Sigmoid colon (tissue), 4 donors: Measurements from ENCODE around the gene MSANTD2.

Source experiments
- EP300 ChIP-seq, 4 donors: sonication (generic); formaldehyde crosslinking; IDR thresholded peaks; one replicate each; pipeline ENCODE4 v1.6.1; 2017; ENCODE audit warnings: antibody characterized with exemption in 4 of 4
- POLR2A ChIP-seq, 2 donors: fragments of 450-650 bp; IDR thresholded peaks; one replicate each; pipeline ENCODE4 v1.6.1; 2016; ENCODE audit warnings: antibody characterized with exemption in 2 of 2, mild to moderate bottlenecking in 2 of 2, moderate library complexity in 2 of 2
- POLR2AphosphoS5 ChIP-seq, 4 donors: sonication (generic); formaldehyde crosslinking; IDR thresholded peaks; one replicate each; pipeline ENCODE4 v1.6.1; 2017; ENCODE audit warnings: antibody characterized with exemption in 4 of 4
- TF ChIP-seq, protein P1 (sequence below), 4 experiments: fragments of 450-650 bp in 3 of 4; fragments of 200-600 bp in 1 of 4; IDR thresholded peaks; one replicate each; pipeline ENCODE4 v1.5.1; 2016 to 2019; ENCODE audit warnings: antibody characterized with exemption in 4 of 4, mild to moderate bottlenecking in 3 of 4, moderate library complexity in 2 of 4

DNA sequence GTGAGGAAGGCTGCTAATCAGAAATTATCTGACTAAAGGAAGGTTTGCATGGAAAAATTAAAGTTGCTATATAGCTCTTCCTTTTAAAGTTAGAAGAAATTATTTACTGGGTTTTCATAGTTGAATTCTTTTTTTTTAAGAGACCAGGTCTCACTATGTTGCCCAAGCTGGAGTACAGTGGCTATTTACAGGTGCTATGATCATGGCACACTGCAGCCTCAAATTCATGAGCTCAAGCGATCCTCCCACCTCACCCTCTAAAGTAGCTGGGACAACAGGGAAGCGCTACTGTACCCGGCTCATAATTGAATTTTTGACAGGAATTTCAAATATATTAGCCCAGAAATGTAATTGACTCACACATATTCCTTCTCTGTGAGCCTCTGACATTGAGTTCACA is 3.9 kb downstream of the MSANTD2 start:
- TF ChIP-seq POLR2AphosphoS5 (IDR thresholded peaks at IDR 0.05) (no peak), POLR2A (IDR thresholded peaks at IDR 0.05) (no peak), EP300 (IDR thresholded peaks at IDR 0.05) (no peak)
- TF ChIP-seq, protein P1, sequence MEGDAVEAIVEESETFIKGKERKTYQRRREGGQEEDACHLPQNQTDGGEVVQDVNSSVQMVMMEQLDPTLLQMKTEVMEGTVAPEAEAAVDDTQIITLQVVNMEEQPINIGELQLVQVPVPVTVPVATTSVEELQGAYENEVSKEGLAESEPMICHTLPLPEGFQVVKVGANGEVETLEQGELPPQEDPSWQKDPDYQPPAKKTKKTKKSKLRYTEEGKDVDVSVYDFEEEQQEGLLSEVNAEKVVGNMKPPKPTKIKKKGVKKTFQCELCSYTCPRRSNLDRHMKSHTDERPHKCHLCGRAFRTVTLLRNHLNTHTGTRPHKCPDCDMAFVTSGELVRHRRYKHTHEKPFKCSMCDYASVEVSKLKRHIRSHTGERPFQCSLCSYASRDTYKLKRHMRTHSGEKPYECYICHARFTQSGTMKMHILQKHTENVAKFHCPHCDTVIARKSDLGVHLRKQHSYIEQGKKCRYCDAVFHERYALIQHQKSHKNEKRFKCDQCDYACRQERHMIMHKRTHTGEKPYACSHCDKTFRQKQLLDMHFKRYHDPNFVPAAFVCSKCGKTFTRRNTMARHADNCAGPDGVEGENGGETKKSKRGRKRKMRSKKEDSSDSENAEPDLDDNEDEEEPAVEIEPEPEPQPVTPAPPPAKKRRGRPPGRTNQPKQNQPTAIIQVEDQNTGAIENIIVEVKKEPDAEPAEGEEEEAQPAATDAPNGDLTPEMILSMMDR (IDR thresholded peaks at IDR 0.05): no peak
